Loucy (cell line): ENCODE results near the gene FGFR3.

ENCODE experiments used
- H2AFZ ChIP-seq: fragments of 200-600 bp; sonication (generic); 2 replicates; pipeline ENCODE4 v1.6.0; 2016; ENCODE audit warnings: antibody characterized with exemption, mild to moderate bottlenecking, low read length, moderate library complexity
- H3F3A ChIP-seq: fragments of 200-600 bp; 2 replicates; pipeline ENCODE4 v1.6.0; 2016; ENCODE audit warnings: antibody characterized with exemption, low read depth, mild to moderate bottlenecking
- H3K27me3 ChIP-seq: fragments of 200-600 bp; sonication (generic); 2 replicates; pipeline ENCODE4 v1.6.1; 2014; ENCODE audit warnings: low read length, mild to moderate bottlenecking; ENCODE audit not compliant: insufficient read depth, poor library complexity, severe bottlenecking
- H3K36me3 ChIP-seq: fragments of 200-600 bp; sonication (generic); 2 replicates; pipeline ENCODE4 v1.6.1; 2016; ENCODE audit warnings: low read length; ENCODE audit not compliant: insufficient read depth
- H3K4me1 ChIP-seq: fragments of 200-600 bp; sonication (generic); 2 replicates; pipeline ENCODE4 v1.5.1; 2014; ENCODE audit warnings: low read length, mild to moderate bottlenecking; ENCODE audit not compliant: insufficient read depth, poor library complexity, severe bottlenecking
- H3K4me2 ChIP-seq: fragments of 200-600 bp; sonication (generic); 2 replicates; pipeline ENCODE4 v1.6.0; 2014; ENCODE audit warnings: antibody characterized with exemption, low read length, low read depth, mild to moderate bottlenecking; ENCODE audit not compliant: poor library complexity, severe bottlenecking
- H3K4me3 ChIP-seq: fragments of 200-600 bp; sonication (generic); 2 replicates; pipeline ENCODE4 v1.5.1; 2014; ENCODE audit warnings: low read length, mild to moderate bottlenecking, mixed read lengths; ENCODE audit not compliant: poor library complexity, severe bottlenecking
- H3K79me2 ChIP-seq: fragments of 200-600 bp; sonication (generic); 2 replicates; pipeline ENCODE4 v1.6.1; 2014; ENCODE audit warnings: low read length; ENCODE audit not compliant: insufficient read depth
- H3K9ac ChIP-seq: fragments of 200-600 bp; sonication (generic); 2 replicates; pipeline ENCODE4 v1.6.0; 2014; ENCODE audit warnings: mild to moderate bottlenecking, low read depth, low read length, moderate library complexity; ENCODE audit not compliant: poor library complexity, severe bottlenecking
- H3K9me2 ChIP-seq: fragments of 200-600 bp; sonication (generic); replicated peaks from 2 replicates; pipeline ENCODE4 v1.6.1; 2016; ENCODE audit warnings: low read depth, low read length, mixed read lengths
- H3K9me3 ChIP-seq: fragments of 200-600 bp; sonication (generic); 2 replicates; pipeline ENCODE4 v1.6.1; 2014; ENCODE audit warnings: mild to moderate bottlenecking, antibody characterized with exemption, low read length, low read depth; ENCODE audit not compliant: insufficient read depth
- H4K20me1 ChIP-seq: fragments of 200-600 bp; sonication (generic); 2 replicates; pipeline ENCODE4 v1.6.0; 2014; ENCODE audit warnings: antibody characterized with exemption, low read length, mild to moderate bottlenecking; ENCODE audit not compliant: insufficient read depth, poor library complexity, severe bottlenecking
- EZH2phosphoT487 ChIP-seq: fragments of 200-600 bp; IDR thresholded peaks from 2 replicates; pipeline ENCODE4 v1.6.1; 2018; ENCODE audit warnings: antibody characterized with exemption, mild to moderate bottlenecking, moderate library complexity, borderline replicate concordance
- TF ChIP-seq, protein P1 (sequence below): fragments of 200-600 bp; sonication (generic); conservative IDR thresholded peaks from 2 replicates; pipeline ENCODE4 v1.5.1; 2014; ENCODE audit warnings: mild to moderate bottlenecking, antibody characterized with exemption, low read length

Gene FGFR3

DNA sequence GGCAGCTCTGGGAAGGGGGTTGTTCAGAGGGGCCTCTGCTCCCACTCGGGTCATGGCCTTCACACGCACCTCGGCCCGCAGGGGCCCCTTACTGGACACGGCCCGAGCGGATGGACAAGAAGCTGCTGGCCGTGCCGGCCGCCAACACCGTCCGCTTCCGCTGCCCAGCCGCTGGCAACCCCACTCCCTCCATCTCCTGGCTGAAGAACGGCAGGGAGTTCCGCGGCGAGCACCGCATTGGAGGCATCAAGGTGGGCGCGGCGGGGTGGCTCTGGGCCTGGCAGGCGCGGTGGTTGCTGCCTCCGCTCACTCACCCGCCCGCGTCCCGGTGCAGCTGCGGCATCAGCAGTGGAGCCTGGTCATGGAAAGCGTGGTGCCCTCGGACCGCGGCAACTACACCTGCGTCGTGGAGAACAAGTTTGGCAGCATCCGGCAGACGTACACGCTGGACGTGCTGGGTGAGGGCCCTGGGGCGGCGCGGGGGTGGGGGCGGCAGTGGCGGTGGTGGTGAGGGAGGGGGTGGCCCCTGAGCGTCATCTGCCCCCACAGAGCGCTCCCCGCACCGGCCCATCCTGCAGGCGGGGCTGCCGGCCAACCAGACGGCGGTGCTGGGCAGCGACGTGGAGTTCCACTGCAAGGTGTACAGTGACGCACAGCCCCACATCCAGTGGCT lies 8.3 kb downstream of the FGFR3 start:
- no peaks in the 10 kb centered on the region for H3K79me2 ChIP-seq
- no peaks in the 10 kb centered on the region for H3K9me2 ChIP-seq
- TF ChIP-seq, protein P1, sequence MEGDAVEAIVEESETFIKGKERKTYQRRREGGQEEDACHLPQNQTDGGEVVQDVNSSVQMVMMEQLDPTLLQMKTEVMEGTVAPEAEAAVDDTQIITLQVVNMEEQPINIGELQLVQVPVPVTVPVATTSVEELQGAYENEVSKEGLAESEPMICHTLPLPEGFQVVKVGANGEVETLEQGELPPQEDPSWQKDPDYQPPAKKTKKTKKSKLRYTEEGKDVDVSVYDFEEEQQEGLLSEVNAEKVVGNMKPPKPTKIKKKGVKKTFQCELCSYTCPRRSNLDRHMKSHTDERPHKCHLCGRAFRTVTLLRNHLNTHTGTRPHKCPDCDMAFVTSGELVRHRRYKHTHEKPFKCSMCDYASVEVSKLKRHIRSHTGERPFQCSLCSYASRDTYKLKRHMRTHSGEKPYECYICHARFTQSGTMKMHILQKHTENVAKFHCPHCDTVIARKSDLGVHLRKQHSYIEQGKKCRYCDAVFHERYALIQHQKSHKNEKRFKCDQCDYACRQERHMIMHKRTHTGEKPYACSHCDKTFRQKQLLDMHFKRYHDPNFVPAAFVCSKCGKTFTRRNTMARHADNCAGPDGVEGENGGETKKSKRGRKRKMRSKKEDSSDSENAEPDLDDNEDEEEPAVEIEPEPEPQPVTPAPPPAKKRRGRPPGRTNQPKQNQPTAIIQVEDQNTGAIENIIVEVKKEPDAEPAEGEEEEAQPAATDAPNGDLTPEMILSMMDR = no peak
- TF ChIP-seq EZH2phosphoT487 = no peak
- H3K9ac ChIP-seq = no peak overlapping the region
- H2AFZ ChIP-seq = no peak overlapping the region
- no peaks in the 10 kb centered on the region for H3K36me3 ChIP-seq
- H3K9me3 ChIP-seq = no peaks in the 10 kb centered on the region
- H4K20me1 ChIP-seq = no peaks in the 10 kb centered on the region
- H3K4me2 ChIP-seq = no peak overlapping the region
- H3K27me3 ChIP-seq = no peaks in the 10 kb centered on the region
- no peaks in the 10 kb centered on the region for H3K4me1 ChIP-seq
- no peaks in the 10 kb centered on the region for H3F3A ChIP-seq
- H3K4me3 ChIP-seq = no peak overlapping the region

DNA sequence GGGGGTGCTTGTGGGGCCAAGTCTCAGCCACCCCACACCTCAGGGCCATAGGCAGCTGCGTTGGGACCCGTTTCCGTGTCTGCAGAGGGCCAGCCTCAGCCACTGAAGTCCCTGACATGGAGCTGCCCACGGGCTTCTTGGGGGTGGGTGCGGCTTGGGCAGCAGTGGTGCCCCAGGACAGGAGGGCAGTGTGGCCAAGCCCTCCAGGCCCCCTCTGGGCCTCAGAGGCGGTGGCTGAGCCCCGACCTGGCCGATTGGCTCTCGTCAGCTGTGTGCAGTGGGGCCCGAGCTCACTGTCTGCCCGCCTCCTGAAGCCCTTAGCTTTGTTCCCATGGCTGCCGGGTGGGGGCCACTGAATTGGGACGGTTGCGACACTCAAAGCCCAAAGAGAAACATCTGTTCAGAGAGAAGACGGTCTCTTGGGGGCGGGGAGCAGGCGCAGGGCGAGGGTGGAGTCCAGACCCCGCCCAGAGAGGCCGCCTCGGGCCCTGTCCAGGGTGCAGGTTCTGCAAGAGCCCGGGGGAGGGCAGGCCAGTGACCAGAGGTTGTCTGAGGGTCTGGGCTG lies 9.1 kb downstream of the FGFR3 start:
- Histone ChIP-seq H4K20me1 (no peaks in the 10 kb centered on the region), H3K4me3 (no peak overlapping the region), H3K9me3 (no peaks in the 10 kb centered on the region), H3K4me2 (no peak overlapping the region), H3K9ac (no peak overlapping the region), H3F3A (no peaks in the 10 kb centered on the region), H2AFZ (no peak overlapping the region), H3K36me3 (no peaks in the 10 kb centered on the region), H3K4me1 (no peaks in the 10 kb centered on the region), H3K27me3 (no peaks in the 10 kb centered on the region), H3K9me2 (no peaks in the 10 kb centered on the region), H3K79me2 (no peaks in the 10 kb centered on the region)
- TF ChIP-seq, protein P1 = no peak
- no peak for TF ChIP-seq EZH2phosphoT487

DNA sequence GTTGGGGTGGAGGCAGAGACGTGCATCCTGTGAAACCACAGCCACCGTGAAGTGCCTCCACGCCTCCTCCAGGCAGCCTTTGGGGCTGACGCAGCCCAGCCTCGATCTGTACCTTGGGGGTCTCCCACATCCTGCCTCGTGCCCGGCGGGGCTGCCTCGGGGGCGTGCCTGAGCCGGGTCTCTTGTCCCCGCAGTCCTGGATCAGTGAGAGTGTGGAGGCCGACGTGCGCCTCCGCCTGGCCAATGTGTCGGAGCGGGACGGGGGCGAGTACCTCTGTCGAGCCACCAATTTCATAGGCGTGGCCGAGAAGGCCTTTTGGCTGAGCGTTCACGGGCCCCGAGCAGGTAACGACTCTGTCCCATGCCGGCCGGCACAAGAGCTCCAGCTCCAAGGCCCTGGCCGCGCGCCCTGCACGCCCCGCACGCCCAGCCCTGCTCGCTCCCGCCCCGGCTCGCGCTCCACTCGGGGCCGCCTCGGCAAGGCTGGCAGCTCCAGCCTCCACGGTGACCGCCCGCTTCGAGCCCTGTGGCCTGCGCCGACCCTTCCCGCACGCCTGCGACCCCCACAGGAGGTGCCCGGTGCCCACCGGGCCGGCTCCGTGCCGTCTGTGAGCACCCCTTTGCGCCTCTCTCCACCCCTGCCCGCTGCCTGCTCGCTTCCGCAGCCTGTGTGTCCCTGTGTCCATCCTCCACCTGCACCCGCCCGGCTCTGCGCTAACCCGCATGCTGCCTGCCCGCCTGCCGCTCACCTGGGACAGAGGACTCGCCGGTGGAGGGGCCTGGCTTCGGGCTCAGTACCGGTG lies 9.8 kb downstream of the FGFR3 start:
- H3K36me3 ChIP-seq = no peaks in the 10 kb centered on the region

More for the DNA sequence above, 9.8 kb downstream of the FGFR3 start:
- TF ChIP-seq, protein P1 = no peak
- no peak for TF ChIP-seq EZH2phosphoT487
- no peaks in the 10 kb centered on the region for H3K9me3 ChIP-seq
- no peaks in the 10 kb centered on the region for H3F3A ChIP-seq
- H3K4me2 ChIP-seq = no peak overlapping the region
- H3K9ac ChIP-seq = no peak overlapping the region
- no peaks in the 10 kb centered on the region for H3K79me2 ChIP-seq
- H3K4me3 ChIP-seq = no peak overlapping the region
- H3K9me2 ChIP-seq = no peaks in the 10 kb centered on the region
- H4K20me1 ChIP-seq = no peaks in the 10 kb centered on the region
- H3K4me1 ChIP-seq = no peaks in the 10 kb centered on the region
- H2AFZ ChIP-seq = no peak overlapping the region
- no peaks in the 10 kb centered on the region for H3K27me3 ChIP-seq
